NCI-H2107 treated with DMSO at 0.1 percent for 48 hours (cell line): ENCODE data around the gene TIMMDC1.
"Not testable (repeated sequence)": the region's sequence is repeated elsewhere in the genome, so short reads cannot be mapped to it uniquely, and the experiment has no call there.

ENCODE experiments used
- DNase-seq: peaks from one replicate; lab custom pipeline; 2025; ENCODE audit not compliant: unreplicated experiment; lab: John Stamatoyannopoulos, UW

The TIMMDC1 gene

DNA sequence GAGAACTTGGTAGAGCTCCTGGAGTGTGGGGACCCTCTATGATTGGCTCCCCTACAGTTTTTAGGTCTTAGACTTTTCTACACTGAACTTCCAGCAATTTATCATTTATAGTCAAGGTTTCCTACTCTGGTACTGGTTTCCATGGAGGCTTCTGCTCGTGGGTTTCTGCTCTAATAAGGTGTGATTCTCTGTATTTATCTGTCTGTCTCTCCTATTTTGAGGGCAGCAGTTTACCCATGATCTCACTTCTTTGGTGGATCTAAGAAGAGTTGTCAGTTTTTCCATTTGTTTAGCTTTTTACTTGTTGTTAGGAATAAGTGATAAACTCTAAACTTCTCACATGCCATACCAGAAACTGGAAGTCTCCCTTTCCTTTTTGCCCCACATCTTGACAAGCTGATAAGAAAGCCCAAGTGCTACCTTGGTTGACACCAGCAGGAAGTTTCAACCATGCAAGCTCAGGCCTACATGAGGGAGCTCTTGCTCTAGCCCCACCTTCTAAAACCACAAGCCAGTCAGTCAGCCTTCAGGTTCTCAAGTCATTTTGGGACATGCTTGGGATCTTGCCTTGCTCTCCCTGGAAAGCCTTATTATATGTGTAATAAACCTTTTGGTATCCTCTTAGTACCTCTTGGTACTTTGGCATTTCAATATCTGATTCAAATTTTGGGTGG, 10.0 kb downstream of the TIMMDC1 start:
- DNase-seq, result no peak

DNA sequence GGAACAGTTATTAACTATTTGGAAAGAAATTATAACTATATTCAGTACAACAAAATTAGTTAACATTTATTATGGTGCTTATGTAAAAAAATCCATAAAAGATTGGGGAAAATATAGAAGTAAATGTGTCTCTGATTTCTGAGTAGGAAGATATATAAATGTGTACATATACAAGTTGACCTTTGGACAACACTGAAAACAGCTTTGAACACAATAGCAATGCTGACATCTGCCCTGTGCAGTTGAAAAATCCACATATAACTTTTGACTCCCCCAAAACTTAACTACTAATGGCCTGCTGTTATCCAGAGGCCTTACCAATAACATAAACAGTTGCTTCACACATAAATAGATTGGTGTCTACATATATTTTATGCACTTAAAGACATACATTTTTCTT, 12.3 kb downstream of the TIMMDC1 start:
- DNase-seq, result no peak

DNA sequence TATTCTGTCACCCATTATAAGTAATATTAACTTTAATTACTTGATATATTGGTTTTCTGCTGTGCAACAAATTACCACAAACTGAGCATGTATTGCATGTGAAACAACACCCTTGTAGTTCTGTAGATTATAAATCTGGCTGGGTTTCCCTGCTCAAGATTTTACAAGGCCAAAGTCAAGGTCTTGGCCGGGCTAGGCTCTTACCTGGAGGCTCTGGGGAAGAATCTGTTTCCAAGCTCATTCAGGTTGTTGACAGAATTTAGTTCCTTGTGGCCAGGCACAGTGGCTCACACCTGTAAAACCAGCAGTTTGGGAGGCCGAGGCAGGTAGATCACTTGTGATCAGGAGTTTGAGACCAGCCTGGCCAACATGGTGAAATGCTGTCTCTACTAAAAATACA, 16.3 kb downstream of the TIMMDC1 start:
- DNase-seq, result no peak

DNA sequence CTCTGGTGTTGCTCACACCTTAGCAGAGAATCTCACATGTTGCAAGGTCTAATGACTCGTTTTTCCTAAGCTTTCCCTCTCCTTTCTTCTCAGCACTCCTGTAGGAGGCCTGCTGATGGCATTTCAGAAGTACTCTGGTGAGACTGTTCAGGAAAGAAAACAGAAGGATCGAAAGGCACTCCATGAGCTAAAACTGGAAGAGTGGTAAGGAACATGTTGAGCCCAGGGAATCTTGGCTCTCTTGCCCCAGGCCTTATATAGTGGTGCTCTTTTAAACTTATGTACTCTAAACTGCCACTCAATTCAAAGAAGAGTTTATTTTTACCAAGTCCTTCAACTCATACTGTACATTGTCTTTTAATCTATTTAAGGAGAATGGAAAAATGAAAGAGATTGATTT, 18.8 kb downstream of the TIMMDC1 start:
- no peak for DNase-seq

DNA sequence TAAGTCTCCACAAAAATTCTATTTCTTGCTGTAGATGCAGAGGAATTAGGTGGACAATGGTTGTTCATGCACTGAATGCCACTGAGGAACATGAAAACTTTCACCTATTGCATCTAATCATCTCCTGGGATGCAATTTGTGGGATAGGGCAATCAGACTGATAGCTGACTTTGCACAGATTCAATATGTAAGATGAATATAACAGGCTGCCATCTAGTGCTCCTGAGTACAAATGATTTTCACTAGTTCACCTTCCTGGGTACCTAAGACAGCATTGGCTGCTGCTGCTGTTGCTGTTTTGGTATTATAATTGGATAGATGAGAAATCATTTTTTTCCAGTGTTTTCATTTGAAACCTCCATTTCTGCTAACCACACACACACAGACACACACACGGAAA, 19.7 kb downstream of the TIMMDC1 start:
- no peak for DNase-seq

DNA sequence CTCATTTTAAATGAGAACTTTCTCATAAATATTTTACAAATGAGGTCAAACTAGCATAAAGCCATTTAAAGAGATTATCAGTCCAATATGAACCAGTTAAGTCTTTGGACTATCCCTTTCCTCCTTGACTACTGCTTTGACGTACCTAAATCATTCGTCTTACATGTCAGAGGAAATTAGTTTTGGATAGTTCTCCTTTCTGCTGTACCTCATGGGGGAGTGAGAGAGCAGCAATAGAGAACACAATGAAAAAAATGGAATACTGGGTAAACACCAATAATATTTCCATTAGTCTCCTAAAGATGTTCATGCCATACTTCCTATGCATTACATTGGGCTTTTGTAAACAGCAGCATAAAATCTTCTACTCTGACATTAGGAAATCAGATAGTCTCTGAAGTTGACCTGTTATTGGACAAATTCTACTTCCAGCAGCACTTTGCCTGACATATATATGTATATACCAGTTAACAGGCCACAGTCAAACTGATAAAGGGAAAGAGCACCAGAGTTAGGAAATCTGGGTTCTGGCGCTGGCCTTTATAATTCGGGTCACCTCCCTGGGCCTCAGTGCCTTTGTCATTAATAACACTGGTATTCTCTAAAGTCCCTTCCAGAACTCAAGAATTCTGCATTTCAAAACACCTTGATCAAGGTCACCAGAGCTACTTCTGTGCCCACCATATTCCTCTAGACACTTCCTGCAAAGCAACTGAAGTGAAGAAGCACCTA, 26.8 kb downstream of the TIMMDC1 start:
- no peak for DNase-seq

DNA sequence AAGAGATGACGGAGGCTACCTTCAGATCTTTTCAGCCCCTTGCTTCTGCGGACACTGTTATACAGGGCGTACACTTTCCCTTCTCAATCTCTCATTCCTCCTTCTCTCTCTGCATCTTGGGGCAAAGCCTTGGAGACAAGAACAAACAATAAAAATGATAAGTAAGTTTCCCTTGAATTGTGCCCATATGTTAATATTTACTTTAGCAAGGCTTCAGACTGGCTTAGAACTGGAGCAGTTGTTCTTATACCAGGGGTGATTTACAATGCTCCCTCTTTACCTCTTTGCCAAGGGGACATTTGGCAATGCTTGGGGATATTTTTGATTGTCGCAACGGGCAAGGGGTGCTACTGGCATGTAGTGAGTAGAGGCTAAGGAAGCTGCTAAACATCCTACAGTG, 29.4 kb downstream of the TIMMDC1 start:
- no peak for DNase-seq

DNA sequence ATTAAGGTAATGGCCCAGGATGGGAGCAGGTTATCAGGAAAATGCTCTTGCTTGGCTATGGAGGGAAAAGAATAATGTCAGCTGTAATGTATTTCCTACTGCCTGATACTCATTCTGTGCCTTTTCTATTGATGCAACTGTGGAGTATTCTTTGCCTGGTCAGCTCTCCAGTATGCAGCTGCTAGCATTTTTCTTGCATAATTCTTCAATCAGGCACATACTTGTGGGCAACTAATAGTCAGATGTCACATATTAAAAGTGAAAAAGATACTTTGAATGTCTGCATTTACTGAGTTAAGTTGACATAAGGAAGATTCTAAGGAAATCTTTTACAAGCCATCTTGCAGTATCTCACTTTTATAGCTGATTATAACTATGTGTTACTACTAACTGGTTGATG, 31.5 kb downstream of the TIMMDC1 start:
- DNase-seq, result no peak

DNA sequence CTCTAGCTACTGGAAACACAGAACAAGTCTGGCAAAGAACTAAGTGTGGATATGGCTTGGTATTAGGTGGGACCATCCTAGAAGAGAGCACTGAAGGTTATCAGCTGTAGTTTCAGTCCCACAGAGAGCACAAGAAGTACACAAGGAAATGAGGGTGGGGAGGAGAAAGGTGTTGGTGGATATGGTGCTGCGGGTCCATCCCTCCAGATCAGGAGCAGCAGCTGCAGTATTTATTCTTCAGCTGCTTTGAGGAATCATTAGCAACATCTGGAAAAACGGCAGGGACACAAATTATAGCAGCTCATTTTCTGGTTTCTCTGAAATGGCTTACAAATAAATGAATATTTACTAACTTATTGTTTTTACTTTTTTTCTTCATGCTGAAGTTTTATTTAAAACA, 32.1 kb downstream of the TIMMDC1 start:
- DNase-seq, result no peak

DNA sequence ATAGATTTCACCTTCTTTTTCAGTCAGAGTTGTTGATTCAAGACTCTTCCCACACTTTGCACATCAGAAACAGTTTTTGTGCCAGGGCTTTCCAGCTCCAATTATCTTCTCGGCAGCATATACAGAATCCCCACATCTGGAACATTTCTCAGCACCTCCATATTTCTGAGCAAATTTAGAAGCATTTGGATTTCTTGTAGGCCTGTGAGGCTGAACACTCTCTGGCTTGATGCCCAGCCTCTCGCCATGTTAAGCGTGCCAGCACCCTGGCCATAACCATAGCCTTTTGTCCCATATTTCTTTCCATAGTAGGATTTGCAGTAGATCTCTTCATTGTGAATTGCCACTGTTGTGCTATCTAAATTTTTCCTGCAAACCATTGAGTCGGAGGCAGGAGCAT, 32.8 kb downstream of the TIMMDC1 start:
- DNase-seq, result no peak

DNA sequence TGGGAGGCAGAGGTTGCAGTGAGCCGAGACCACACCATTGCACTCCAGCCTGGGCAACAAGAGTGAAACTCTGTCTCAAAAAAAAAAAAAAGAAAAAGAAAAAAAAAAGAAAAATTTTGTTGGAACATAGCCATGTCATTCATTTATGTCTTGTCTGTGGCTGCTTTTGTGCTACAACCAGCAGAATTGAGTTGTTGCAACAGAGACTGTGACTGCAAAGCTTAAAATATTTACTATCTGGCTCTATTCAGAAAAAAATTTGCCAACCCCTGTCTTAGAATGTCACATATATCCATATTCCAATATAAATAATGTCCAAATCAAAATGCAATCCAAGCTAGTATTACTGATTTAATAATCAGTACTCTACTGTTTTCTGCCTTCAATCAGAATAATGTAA, 35.9 kb downstream of the TIMMDC1 start:
- DNase-seq, result no peak

DNA sequence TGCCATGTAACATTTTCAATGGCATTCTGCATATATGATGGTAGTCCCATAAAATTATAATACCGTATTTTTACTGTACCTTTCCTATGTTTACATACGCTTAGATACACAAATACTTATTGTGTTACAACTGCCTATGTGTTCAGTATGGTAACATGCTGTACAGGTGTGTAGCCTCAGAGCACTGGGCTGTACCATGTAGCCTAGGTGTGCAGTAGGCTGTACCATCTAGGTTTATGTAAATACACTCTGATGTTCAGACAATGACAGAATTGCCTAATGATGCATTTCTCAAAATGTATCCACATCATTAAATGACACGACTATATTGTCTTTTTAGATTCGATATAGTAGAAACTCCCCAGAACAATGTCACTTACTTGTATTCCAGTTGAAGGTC, 38.4 kb downstream of the TIMMDC1 start:
- DNase-seq, result no peak

DNA sequence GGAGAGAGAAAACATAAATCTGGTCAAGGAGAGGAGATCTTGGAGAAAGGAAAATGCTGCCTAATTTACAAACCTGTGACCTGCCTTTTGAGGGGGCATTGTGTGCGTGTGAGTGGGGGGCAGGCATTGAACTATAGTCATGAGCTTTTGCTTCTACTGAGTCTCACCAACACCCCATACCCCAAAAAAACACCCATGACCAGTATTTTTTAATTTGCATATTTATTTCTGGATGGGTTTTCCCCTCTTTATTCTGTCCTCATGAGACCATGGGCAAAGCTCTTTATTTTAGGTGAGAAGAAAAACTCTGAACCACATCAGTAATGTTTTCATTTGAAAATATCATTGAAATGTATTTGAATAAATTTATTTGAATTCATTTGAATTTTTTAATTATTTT, 40.4 kb downstream of the TIMMDC1 start:
- DNase-seq, result no peak

DNA sequence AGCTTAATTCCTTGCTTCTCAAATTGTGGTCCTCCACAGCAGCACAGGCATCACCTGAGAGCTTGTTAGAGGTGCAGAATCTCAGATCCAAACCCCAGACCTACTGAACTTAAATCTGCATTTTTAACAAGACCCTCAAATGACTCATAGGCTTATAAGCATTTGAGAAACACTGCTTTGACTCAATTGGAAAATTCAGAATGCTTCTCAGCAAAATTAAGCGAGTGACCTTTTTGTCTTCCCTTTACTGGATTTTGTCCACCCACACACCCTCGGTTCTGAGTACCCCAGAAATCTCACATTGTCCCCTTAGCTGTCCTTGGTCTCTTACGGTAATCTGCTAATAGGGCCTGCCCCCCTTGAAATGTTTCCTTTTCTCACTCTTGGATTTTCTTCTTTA, 43.2 kb downstream of the TIMMDC1 start:
- no peak for DNase-seq

DNA sequence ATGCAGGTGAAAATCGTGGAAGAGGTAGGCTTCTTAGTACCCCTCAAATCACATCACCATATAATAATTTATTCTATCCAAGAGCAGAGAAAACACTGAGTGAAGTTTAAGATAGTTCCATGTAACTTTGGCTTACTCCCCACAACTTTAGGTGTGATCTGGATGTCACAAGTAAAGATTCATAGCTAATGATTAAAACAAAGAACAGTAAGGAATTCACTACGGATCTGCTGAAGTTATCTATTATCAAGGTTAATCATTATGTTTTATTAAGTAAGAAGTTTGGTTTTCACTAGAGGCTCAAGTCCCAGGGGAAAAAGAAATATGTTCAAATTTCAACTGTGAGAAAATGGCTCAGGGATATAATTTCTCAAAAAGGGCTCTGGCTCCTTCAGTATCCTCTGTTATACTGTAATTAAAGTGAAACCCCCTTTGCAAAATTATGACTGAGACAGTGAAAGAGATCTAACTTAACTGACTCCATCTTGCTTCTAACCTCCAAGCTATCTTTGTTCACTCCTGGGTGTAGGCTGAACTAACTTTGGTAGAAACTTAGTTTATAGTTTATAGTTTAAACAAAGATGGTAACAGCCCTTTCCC, 43.9 kb downstream of the TIMMDC1 start:
- no peak for DNase-seq

DNA sequence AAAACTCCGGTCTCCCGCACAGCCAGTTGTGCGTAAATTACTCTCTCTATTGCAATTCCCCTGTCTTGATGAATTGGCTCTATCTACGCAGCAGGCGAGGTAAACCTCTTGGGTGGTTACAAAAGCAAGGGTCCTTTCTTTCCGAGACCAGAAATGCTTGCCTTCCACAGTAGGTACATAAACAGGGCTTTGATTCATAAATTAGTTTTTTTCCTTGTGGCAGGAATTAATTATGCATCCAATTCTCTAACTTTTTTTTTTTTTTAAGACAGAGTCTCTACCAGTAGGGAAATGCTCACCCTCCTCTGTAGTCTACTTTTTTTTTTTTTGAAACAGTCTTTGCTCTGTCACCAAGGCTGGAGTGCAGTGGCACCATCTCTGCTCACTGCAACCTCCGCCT, 44.8 kb downstream of the TIMMDC1 start:
- DNase-seq, result no peak

DNA sequence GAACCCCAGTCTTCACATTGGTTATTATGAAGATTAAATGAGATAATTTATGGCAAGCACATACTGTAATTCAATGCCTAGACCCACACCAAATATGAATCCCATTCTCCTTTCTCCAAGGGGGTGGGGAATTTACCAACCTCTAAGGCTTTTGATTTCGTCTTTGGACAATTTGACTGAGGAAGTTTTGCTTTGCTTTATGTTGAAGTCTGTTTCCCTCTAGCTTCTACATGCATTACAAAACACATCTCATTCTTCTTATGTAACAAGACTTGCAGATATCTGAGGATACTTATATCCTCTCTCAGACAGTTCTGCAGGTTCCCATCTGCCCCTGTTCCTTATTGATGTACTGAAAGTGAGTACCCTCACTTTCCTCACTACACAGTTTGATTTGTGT, 48.9 kb downstream of the TIMMDC1 start:
- no peak for DNase-seq

DNA sequence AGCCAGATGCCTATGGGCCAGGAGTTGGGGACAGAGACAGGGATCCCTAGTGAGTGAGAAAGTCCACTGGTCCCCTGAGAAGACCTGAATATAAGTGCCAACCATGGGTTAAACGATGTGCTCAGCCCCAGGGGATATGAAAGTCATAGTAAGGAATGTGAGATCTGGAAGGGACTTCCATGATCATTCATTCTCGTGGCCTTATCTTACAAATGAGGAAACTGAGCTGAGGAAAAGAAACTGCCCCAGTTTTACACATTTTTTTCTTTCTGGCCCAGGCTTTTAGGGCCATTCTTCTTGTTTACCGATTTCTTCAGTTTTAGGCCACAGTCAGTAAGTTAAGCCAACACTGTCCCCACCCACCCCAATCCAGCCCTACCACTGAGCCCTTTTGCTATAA, 50.0 kb downstream of the TIMMDC1 start:
- no peak for DNase-seq

DNA sequence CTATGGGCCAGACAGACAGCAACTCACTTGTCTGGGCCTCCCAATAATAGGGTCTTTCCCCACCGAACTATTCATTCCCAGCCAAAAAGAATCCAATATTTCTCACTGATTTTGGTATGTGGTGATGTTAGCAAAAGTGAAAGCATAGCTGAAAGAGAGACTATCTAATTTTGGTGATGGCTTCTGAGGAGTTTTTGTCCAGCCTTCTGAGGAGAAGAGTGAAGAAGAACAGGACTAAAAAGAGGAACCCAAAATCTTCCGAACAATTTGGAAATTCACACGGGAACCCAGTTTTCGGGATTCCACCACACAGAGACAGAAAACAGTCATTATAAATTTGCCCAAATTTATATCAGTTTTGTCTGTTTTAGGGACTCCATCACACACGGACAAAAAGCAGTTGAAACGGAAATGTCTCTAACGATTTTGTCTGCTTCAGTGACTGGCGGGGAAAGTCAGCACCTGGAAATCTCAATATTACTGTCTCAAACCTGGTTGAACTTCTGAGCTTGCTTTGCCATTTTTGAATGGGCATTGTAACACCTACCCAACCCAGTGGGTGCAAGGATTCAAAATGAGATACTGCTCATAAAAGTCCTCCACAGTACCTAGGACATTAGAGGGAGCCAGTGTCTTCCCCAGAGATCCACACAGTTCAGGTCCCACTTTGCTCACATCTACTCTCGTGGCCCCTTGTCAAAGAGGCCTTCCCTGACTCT, 52.0 kb downstream of the TIMMDC1 start:
- DNase-seq, result no peak

DNA sequence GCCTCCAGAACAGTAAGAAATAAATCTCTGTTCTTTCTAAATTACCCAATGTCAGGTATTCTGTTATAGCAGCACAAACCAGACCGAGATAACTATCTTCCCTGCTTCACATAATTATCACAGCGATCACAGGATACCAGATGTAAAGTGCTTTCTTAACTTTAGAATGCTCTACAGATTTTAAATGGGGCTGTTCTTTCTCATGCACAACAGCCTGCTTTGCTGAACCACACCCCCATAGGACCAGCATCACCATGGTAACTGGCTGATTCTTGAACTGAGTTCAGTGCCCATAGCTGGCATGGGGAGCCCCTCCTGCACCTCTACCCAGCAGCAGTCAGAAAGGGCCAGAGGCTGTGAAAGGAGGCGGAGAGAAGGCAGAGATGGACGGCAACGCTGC, 53.3 kb downstream of the TIMMDC1 start:
- no peak for DNase-seq

DNA sequence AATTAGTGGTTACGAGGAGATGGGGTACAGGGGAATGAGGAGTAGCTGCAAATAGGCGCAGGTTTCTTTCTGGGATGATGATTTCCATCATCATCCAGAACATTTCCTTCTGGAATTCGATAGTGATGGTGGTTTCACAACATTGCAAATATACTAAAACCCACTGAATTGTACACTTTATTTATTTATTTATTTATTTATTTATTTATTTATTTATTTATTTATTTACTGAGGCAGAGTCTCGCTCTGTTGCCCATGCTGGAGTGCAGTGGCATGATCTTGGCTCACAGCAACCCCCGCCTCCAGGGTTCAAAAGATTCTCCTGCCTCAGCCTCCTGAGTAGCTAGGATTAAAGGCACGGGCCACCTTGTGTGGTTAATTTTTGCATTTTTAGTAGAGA, 54.6 kb downstream of the TIMMDC1 start:
- not testable (repeated sequence) for DNase-seq

DNA sequence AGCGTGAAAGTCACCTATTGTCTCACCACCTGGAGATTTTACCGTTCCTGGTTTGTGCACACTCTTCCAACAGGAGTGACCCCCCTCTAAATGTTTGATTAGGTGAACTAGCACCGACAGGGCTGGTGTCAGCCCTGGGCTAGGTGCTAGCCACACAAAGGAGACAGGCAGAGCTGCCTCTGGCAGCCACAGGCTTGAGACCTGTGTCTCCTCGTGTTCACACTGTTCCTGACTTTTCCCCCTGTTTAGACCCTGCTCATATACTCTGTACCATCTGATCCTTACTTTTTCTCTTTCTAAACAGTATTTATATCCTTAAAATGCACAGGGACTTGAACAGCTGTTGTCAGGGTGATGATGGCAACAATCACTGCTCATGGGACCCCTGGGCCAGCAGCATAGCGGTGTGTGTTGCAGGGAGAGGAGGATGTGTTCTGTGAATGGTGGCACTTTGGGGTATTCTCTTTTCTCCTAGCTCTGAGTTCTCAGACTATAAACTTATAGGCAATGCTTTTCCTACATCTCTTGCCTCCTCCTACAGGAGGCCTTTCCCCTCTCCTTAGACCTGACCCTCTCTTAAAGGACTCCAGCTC, 55.6 kb downstream of the TIMMDC1 start:
- no peak for DNase-seq
